Renal cortex interstitium (tissue), 11 donors: ENCODE measurements around the gene ACP5. TPM values are rescaled to one million over a fixed set of nuclear protein-coding genes. Genes with fewer than 3 reads are reported as not detected.

Experiments
- DNase-seq, 11 donors: peaks; one replicate each; pipeline ENCODE4 v3.0.0-alpha.2; 2013; ENCODE audit warnings: low read depth in 9 of 11, low spot score in 4 of 11; ENCODE audit errors: extremely low read depth in 1 of 11
- polyA plus RNA-seq, 3 donors: library from polyadenylated mRNA; unstranded; fragments of 120-200 nt; gene quantifications; one replicate each; pipeline ENCODE4 v1.2.1, GENCODE V29; 2013; ENCODE audit not compliant: insufficient read length in 3 of 3

ACP5 gene
- polyA plus RNA-seq, 3 donors: 12.3 to 21.6 (median 12.9) TPM

DNA sequence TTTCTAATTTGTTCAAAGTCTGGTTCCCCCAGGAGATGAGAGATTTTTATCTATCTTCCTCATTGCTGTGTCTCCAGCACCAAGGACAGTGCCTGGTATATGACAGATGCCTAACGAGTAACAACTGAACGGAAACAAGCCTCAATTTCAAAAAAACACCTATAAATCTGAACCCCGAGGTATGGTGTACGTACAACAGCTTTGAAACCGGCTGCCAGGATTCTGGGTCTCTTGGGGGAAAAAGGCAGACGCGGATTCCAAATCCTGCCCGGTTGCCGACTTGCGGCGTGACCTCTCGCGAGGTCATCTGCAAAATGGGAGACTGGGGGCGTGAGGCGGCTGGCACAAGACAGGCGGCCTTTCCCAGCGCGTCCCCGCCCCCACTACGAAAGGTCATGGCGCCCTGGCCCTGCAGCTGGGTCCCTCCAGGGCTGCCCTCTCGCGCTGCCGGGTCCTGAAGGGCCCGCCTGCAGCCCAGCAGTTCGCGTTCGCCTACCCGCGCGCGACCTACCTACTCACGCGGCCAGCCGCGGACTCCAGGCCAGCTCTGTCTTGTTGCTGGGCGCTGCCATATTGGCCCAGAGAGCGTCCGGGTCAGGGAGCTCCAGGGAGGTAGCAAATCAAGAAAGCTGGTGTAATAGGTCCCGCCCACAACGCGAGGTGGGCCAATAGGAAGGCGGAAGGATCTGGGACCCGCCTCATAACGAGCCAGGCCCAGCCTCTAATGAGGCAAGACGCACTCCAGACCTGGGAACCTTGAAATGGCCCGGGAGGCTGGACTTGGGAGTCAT lies 48.7 kb downstream of the ACP5 start, which contains the start of gene ECSIT:
ECSIT (minus strand) TSS at position 584 of the 791 bp plus-strand sequence. CDS start 9,964 bp downstream, outside the sequence.
- DNase-seq: peak; percentile 93 to 98 (median 95)

Other genes starting within 250 kb of the ACP5 start
- 10 to 100 TPM; 15.1 to 16.5 (median 16.3) TPM for gene RAB3D, start 238.0 kb downstream of the ACP5 start, polyA plus RNA-seq
- 100 to 1,000 TPM; 128 to 145 (median 134) TPM for gene TMEM205, start 231.4 kb downstream of the ACP5 start, polyA plus RNA-seq
- 10 to 100 TPM; 22.4 to 43.2 (median 28.6) TPM for gene CCDC159, start 231.1 kb downstream of the ACP5 start, polyA plus RNA-seq
- gene PLPPR2, start 222.2 kb downstream of the ACP5 start, polyA plus RNA-seq: 10 to 100 TPM; 10.1 to 16.8 (median 15.0) TPM
- gene SWSAP1, start 203.0 kb downstream of the ACP5 start, polyA plus RNA-seq: 1 to 10 TPM; 3.1 to 3.6 (median 3.4) TPM
- 10 to 100 TPM; 18.9 to 40.6 (median 24.9) TPM for gene EPOR, start 193.3 kb downstream of the ACP5 start, polyA plus RNA-seq
- gene RGL3, start 158.3 kb downstream of the ACP5 start, polyA plus RNA-seq: 100 to 1,000 TPM in 1 of 3 donors, 10 to 100 TPM in 2; 62.2 to 151 (median 76.9) TPM
- gene ODAD3, start 142.5 kb downstream of the ACP5 start, polyA plus RNA-seq: 1 to 10 TPM; 1.5 to 1.9 (median 1.6) TPM
- 100 to 1,000 TPM; 317 to 384 (median 351) TPM for gene PRKCSH, start 142.0 kb downstream of the ACP5 start, polyA plus RNA-seq
- gene ELAVL3, start 96.6 kb downstream of the ACP5 start, polyA plus RNA-seq: under 1 TPM; 0.19 to 0.52 (median 0.20) TPM
- 10 to 100 TPM in 2 of 3 donors, 1 to 10 TPM in 1; 8.1 to 11.0 (median 10.7) TPM for gene ZNF653, start 71.8 kb downstream of the ACP5 start, polyA plus RNA-seq
- 10 to 100 TPM; 37.3 to 48.1 (median 39.0) TPM for gene ECSIT, start 48.5 kb downstream of the ACP5 start, polyA plus RNA-seq
- 1 to 10 TPM; 4.3 to 4.5 (median 4.4) TPM for gene CNN1, start 38.8 kb downstream of the ACP5 start, polyA plus RNA-seq
- 10 to 100 TPM; 41.9 to 56.4 (median 52.7) TPM for gene ELOF1, start 18.4 kb downstream of the ACP5 start, polyA plus RNA-seq
- 10 to 100 TPM; 38.8 to 44.5 (median 40.7) TPM for gene ZNF627, start 19.8 kb upstream of the ACP5 start, polyA plus RNA-seq
- gene ZNF823, start 161.3 kb upstream of the ACP5 start, polyA plus RNA-seq: 10 to 100 TPM in 2 of 3 donors, 1 to 10 TPM in 1; 9.9 to 11.2 (median 10.7) TPM
- 10 to 100 TPM; 13.5 to 18.4 (median 15.6) TPM for gene ZNF441, start 189.4 kb upstream of the ACP5 start, polyA plus RNA-seq
- gene ZNF491, start 220.9 kb upstream of the ACP5 start, polyA plus RNA-seq: 1 to 10 TPM; 3.8 to 4.8 (median 4.0) TPM
- gene ZNF440, start 236.6 kb upstream of the ACP5 start, polyA plus RNA-seq: 10 to 100 TPM; 12.7 to 21.5 (median 15.6) TPM